PC-3 (cell line): ENCODE measurements around the gene GATAD2A.

Experiments used
- CTCF ChIP-seq: fragments of 300-600 bp; sonication (generic); conservative IDR thresholded peaks from 2 replicates; pipeline ENCODE4 v1.5.1; 2017; ENCODE audit warnings: antibody characterized with exemption, low read depth, mild to moderate bottlenecking, low read length
- EZH2 ChIP-seq: fragments of 300-600 bp; sonication (generic); IDR thresholded peaks from one replicate; pipeline ENCODE4 v1.6.1; 2017; ENCODE audit warnings: antibody characterized with exemption, mild to moderate bottlenecking, low read length; ENCODE audit not compliant: unreplicated experiment
- EZH2phosphoT487 ChIP-seq: fragments of 300-600 bp; sonication (generic); IDR thresholded peaks from 2 replicates; pipeline ENCODE4 v1.6.1; 2018; ENCODE audit warnings: mild to moderate bottlenecking, antibody characterized with exemption, low read length, borderline replicate concordance

GRCh38 chr19:19485161-19485997, 79.9 kb downstream of the GATAD2A start:
- TF ChIP-seq CTCF (no peak), EZH2 (no peak), EZH2phosphoT487 (no peak)
